Calu3 (cell line): ENCODE measurements around the gene SLC22A23. TPM values are rescaled to one million over a fixed set of nuclear protein-coding genes. Genes with fewer than 3 reads are reported as not detected.

ENCODE experiments used
- BruUV-seq: library from RNA; stranded (reverse); fragments of 400-500 nt; replicated peaks from 2 replicates; lab custom pipeline; 2021; lab: Mats Ljungman, UMichigan
- CTCF ChIA-PET: fragments of 300-600 bp; sonication (Branson Sonifier 250); formaldehyde crosslinking; loops from one replicate; lab custom pipeline; 2022; ENCODE audit warnings: antibody characterized with exemption; lab: Charles Lee
- DNase-seq: peaks from one replicate; pipeline ENCODE4 v3.0.0; 2022
- H3K27ac Mint-ChIP-seq: one replicate; pipeline ENCODE4 v1.8.0; 2022; ENCODE audit warnings: mixed read lengths; ENCODE audit not compliant: unreplicated experiment
- H3K27me3 Mint-ChIP-seq: one replicate; pipeline ENCODE4 v1.8.0; 2022; ENCODE audit warnings: mixed read lengths; ENCODE audit not compliant: unreplicated experiment
- H3K36me3 Mint-ChIP-seq: one replicate; pipeline ENCODE4 v1.8.0; 2022; ENCODE audit warnings: mild to moderate bottlenecking, moderate library complexity, mixed read lengths; ENCODE audit not compliant: insufficient read depth, unreplicated experiment
- H3K4me1 Mint-ChIP-seq: one replicate; pipeline ENCODE4 v1.8.0; 2022; ENCODE audit warnings: mild to moderate bottlenecking, low read depth, mixed read lengths; ENCODE audit not compliant: unreplicated experiment
- H3K4me3 Mint-ChIP-seq: one replicate; pipeline ENCODE4 v1.8.0; 2022; ENCODE audit warnings: mild to moderate bottlenecking, low read depth, moderate library complexity, mixed read lengths; ENCODE audit not compliant: unreplicated experiment
- H3K9me3 Mint-ChIP-seq: one replicate; pipeline ENCODE4 v1.8.0; 2022; ENCODE audit warnings: low read depth, mixed read lengths; ENCODE audit not compliant: unreplicated experiment
- intact Hi-C: fragments of 100-400 bp; cut with micrococcal nuclease; formaldehyde crosslinking; loops from one replicate; pipeline ENCODE4 v1.10.0; 2022; ENCODE audit not compliant: unreplicated experiment
- total RNA-seq: library from RNA; stranded (reverse); gene quantifications from 2 replicates; pipeline ENCODE4 v1.2.3, GENCODE V29; 2022
- TF ChIP-seq, protein P1 (sequence below): fragments of 200-600 bp; IDR thresholded peaks from one replicate; pipeline ENCODE4 v1.8.0; 2022; ENCODE audit warnings: antibody characterized with exemption; ENCODE audit not compliant: unreplicated experiment

SLC22A23 gene
- total RNA-seq, 1 experiment from 2014 or later: 3.9 TPM

DNA sequence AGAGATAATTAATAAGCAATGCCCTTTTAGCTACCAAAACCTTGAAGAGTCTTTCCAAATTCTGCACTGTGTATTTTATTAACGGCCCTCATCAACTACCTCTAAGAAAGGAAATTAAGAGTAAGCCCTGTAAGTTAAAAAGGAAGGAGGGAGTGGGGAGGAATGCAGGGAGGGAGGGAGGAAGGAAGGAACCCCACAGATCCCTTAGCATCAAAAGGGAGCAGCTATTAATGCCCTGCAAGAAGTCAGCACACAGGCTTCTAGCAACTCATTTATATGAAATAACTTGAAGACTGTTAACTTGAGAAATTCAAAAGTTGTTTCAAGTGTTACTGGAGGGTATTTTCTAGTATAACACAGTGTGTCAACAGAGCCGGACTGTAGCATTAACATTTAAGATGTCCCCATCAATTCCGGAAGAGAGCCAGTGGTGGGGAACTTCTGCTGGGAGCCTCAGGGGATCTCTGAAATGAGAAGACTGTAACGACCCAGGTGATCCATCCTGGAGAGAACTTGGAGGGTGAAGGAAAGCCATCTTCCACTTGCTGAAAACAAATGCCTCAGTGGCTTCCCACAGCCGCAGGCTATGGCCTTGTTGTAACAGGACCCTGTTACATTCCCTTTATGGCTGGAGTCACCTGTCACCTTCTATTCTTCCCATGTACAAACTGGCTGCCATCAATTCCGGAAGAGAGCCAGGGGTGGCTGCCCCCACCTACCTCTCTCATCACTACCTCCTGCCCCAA is 33.2 kb downstream of the SLC22A23 start:
- Mint-ChIP-seq H3K36me3 (no peaks in the 10 kb centered on the region), H3K4me1 (peaks cover 15% of the 10 kb centered on the region), H3K4me3 (no peak overlapping the region), H3K9me3 (no peaks in the 10 kb centered on the region), H3K27me3 (no peaks in the 10 kb centered on the region), H3K27ac (no peak overlapping the region)
- intact Hi-C loops: no loop called here
- TF ChIP-seq, protein P1, sequence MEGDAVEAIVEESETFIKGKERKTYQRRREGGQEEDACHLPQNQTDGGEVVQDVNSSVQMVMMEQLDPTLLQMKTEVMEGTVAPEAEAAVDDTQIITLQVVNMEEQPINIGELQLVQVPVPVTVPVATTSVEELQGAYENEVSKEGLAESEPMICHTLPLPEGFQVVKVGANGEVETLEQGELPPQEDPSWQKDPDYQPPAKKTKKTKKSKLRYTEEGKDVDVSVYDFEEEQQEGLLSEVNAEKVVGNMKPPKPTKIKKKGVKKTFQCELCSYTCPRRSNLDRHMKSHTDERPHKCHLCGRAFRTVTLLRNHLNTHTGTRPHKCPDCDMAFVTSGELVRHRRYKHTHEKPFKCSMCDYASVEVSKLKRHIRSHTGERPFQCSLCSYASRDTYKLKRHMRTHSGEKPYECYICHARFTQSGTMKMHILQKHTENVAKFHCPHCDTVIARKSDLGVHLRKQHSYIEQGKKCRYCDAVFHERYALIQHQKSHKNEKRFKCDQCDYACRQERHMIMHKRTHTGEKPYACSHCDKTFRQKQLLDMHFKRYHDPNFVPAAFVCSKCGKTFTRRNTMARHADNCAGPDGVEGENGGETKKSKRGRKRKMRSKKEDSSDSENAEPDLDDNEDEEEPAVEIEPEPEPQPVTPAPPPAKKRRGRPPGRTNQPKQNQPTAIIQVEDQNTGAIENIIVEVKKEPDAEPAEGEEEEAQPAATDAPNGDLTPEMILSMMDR: no peak
- CTCF ChIA-PET: no interaction called here
- no peak for DNase-seq
- BruUV-seq: no TSS peak

DNA sequence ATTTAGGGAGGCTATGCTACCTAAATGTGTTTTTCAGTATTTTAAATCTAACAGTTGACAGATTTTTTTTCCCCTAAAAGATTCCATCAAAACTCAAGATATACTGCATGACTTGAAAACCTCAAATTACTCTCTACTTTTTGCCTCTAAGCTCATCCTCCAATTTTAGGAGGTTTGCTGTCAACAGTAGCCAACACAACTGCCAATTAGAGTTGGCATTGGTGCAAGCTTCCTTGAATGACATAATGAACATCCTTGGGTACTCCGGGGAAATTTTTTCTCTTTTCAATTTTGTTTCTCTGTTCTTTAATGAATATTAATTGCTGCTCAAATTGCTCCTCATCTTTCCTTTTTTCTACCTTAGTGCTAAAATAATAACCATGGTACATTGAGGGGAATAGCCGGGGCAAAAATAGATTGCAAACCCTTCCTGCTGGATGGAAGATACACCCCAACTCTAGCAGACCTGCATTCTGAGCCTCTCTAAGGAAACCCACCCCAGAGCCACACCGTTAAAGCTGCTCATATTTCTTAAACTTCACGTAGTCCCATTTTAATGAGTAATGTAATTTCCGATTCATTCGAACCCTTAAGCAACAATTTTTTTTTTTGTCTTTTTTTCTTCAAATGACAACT is 34.3 kb downstream of the SLC22A23 start:
- Mint-ChIP-seq H3K36me3 (no peaks in the 10 kb centered on the region), H3K4me1 (peaks cover 15% of the 10 kb centered on the region), H3K4me3 (no peak overlapping the region), H3K27ac (no peak overlapping the region), H3K27me3 (no peaks in the 10 kb centered on the region), H3K9me3 (no peaks in the 10 kb centered on the region)
- TF ChIP-seq, protein P1: no peak
- CTCF ChIA-PET: no interaction called here
- no TSS peak for BruUV-seq
- intact Hi-C loops: no loop called here
- DNase-seq: no peak

DNA sequence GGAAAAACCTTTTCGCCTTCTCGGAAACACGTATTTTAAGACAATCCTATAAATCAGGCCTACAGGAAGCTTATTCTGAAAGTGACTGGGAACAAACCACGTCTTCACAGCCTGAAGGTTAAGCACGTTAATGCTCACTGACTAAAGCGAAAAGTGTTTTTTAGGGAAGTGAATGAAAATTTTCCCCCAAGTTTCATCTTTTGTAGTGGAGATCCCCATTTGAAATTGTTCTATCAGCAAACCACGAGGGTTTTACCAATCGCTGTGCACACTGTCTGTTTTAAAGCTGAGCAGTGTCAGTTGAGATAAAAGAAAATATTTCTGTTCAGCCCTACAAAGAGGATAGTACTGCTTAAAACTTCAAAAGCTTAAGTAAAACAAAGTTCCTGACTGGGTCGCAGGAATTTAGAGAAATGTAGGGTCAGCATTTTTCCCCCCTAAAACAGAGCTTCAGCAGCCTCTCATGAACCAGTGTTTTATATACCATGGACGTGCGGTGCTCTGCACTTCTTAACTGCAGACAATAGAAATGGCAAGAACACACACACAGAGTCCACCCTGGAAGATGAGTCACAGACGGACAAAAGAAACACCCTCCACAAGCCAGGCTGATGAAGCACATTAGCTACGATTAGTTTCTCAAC is 34.9 kb downstream of the SLC22A23 start:
- no peak overlapping the region for H3K4me3 Mint-ChIP-seq
- CTCF ChIA-PET: no interaction called here
- BruUV-seq: no TSS peak
- no peak overlapping the region for H3K27ac Mint-ChIP-seq
- peaks cover 15% of the 10 kb centered on the region for H3K4me1 Mint-ChIP-seq
- H3K27me3 Mint-ChIP-seq: no peaks in the 10 kb centered on the region
- intact Hi-C loops: no loop called here
- no peak for DNase-seq
- no peaks in the 10 kb centered on the region for H3K9me3 Mint-ChIP-seq
- H3K36me3 Mint-ChIP-seq: peaks cover 3% of the 10 kb centered on the region
- TF ChIP-seq, protein P1: no peak

DNA sequence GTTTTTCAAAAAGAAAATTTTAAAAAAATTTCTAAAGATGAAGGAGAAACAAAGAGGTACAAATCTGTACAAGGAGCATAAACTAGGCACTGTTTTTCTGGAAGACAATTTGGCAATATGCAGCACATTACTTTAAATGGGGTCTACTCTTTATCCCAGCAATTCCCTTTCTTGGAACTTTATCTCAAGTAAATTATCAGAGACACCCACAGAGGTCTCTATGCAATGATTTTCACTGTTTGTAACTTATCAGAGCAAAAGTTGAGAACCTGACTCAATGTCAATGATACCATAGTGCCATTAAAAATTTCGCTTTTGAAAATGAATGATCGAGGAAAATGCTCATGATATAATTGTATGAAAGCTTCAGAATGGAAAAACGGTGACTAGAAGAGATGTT is 35.7 kb downstream of the SLC22A23 start:
- DNase-seq: no peak
- Mint-ChIP-seq H3K4me1 (peaks cover 15% of the 10 kb centered on the region), H3K36me3 (peaks cover 4% of the 10 kb centered on the region), H3K27me3 (no peaks in the 10 kb centered on the region), H3K4me3 (no peak overlapping the region), H3K9me3 (no peaks in the 10 kb centered on the region), H3K27ac (no peak overlapping the region)
- no TSS peak for BruUV-seq
- intact Hi-C loops: no loop called here
- TF ChIP-seq, protein P1: no peak
- CTCF ChIA-PET: no interaction called here
